GM19099 (cell line): Measurements from ENCODE around the gene HOXA10.

Source experiments
- POLR2A ChIP-seq: IDR thresholded peaks from 3 replicates; pipeline ENCODE4 v1.6.1; 2011; ENCODE audit warnings: low read depth; ENCODE audit not compliant: insufficient read length; ENCODE audit errors: extremely low read depth

Gene HOXA10

DNA sequence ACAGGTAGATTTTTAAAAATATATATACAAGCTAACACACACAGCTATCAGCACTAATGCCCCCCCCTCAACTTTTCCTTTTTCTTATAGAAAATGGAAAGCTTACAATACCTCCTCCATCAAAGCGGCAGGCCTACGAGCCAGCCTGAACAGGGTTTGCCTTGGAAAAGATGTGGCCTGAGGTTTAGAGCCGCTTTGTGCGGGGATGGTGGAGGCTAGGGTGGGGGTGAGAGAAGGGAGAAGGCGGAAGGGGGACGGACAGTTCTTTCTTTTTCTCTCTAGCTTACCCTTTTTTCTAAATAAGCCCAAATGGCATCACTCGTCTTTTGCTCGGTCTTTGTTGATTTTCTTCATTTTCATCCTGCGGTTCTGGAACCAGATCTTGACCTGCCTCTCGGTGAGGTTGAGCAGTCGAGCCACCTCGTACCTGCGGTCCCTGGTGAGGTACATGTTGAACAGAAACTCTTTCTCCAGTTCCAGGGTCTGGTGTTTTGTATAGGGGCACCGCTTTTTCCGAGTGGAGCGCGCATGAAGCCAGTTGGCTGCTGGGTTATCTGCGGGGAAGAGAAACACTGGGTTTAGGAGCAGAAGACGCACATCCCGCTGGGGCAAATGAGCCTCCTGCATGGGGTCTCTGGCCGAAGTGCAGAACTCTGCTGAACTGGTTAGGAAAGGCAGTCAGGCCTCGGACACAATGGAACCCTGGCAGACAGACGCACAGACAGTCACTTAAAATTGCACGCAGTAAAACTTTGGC, 10.7 kb downstream of the HOXA10 start:
- TF ChIP-seq POLR2A = no peak

DNA sequence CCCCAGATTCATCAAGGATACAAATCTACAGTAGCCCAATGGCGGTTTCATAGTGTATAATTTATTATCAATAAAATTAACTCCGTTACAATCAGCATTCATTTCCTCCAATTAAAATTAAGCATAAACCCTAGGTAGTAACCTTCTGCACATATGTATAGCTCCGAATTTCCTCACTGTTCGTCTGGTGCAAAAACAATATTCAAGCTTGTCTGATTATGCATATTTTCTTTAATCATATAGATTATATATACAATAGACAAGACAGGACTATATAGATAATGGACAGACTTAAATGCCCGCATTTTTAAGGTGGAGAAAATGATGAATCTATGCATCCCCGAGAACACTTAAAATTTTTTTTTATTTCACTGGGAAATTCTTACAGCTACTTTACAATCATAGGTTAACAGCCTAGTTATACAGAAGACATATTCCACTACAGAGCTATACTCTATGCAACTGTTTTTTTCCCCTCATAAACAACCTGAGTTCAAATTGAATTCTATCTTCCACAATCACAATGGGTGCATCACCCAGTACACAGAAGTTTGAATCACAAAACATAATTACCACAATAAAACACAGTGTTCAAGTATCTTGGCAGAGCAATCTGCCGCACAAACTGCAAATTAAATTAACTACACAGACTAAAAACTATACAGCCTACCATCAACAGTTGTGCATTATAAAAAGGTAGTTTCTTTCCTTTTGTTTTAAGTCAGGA, 11.4 kb downstream of the HOXA10 start:
- TF ChIP-seq POLR2A = no peak

DNA sequence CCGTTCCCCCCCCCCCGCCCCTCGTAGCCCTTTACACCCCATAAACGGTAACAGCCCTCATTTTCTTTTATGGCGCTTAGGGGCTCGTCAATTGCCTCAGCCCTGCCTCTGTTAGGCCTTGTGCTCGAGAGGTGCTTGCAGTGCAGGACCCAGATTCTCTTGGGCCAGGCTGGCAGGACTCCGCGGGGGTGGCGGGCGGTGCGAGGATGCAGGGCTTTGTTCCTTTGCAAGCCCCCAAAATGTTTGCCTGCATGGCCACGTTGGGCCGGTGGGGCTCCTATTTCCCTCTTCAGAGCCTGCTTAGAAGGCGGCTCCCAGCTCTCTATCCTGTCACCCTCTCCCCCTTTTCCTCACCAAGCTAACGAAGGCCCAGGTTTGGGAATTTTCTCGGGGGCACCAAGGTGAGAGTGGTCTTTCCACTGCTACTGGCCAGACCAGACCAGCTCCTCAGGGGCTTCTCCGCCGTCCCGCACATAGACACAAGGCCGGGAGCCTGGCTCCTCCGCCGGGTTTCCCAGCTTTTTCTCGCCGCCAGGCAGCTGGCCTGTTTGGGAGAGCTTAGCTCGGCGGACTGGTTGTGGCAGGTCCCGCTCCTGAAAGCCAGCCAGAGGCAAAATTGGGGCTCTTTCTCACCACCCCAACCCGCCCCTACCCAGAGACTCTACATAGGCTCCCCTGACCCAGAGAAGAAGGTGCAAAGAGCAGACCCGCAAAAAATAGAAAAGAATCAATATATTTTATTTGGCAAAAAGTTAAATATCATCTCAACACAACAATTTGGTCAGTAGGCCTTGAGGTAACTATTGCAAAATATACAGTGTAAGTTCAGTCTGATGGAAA, 12.2 kb downstream of the HOXA10 start:
- TF ChIP-seq POLR2A = no peak

DNA sequence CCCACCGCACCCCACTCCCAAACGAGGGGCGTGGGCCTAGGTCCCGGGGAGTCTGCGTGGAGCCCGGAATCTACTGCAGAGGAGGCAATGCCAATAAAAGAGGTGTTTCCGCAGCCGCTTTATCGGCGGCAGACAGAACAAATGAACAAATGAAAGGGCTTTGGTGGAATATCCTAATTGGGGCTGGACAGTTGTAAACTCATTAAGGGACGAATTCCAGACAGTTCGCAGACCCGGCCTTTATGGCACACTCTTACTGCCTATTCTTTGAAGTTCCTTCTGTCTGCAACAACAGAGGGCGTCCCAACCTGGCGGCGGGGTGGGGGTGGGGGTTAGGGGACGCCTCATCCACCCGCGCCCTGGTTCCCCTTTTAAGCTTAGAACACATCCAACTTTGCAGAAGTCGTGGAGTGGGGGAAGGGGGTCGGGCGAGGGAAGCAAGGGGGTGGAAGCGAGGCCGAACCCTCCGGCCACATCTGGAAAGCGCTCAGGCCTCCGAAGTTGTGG, 12.9 kb downstream of the HOXA10 start:
- TF ChIP-seq POLR2A = no peak

DNA sequence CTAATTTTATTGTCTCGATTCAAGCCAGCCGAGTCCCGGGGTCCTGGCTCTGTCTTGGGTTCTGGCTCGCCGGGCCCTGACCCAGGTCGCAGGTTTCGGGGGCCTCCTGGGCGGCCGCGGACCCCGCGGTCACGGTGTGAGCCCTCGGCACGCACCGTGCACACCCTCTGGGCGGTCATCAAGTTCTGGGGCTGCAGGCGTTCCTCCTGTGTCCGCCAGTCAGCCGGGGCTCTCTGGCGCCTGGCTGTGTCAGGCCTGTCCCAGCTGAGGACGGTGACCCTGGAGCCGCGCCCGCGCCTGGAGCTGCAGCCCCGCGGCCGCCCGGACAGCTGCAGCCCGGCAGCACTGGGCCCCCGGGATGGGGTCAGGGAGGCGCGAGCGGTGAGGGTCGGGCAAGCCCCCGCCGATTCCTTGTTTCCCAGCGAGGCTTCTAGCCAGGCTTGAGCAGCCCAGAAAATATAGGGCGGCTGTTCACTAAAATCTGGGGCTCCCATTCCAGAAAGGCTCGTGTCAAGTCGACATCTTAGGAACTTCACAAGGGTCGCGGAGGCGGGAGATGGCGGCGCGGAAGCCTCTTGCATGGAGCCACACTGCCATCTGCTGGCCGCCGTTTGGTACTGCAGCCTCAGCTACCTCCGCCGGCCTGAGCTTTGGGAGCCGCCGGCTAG, 13.4 kb downstream of the HOXA10 start:
- TF ChIP-seq POLR2A = no peak

DNA sequence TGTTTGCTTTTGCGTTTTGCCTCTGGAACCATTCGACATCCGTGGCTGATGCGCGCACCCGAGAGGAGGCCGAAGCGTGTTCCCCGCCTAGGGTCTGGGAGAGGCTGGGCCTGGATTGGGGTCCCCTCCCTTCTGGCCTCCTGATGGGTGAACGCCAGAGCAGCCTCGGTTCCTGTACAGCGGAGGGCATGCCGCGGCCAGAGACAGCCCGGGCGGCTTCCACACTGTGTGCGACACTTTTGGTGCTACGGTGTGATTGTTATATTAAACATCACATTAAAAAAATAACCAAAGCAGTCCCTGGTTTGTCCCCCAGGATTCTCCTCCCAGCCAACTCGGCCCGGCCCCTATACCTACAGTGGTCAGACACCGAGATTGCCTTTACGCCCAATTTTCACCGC, 14.0 kb downstream of the HOXA10 start:
- no peak for TF ChIP-seq POLR2A

DNA sequence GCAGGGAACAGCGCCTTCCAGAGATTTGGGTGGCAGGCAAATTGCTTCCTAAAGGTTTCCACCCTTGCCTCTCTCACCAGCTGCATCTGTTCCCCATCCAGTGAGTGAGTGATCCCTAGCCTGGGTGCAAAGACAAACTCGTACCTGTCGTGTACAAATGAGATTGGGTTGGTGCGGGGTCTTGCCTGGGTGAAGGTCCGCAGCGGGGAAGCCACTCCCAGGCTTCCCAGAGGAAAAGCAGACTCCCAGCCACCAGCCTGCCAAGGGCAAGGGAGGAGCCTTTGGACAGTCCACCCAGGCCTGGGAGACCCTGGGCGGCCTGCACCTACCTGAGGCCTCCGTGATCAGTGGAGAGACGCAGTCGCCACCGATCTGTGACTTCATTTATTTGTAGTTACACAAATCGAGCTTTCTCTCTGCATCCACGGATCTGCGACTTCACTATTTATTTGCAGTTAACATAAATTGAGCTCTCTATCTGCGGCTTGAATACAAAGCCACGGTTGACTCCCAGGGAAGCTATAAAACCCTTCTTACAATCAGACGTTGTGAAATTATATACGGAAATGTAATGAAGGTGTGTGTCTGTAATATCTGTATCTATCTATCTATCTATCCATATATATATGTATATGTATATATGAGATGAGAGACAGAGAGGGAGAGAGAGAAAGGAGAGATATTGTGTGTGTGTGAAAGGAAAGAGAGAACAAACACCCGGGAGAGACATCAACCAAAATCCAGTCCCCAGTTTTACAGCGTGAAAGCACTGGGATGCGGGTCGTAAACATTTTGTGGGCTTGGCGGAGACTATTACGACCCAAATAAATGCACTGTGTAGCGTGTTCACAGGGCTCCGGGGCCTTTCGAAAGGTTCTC, 14.6 kb downstream of the HOXA10 start:
- TF ChIP-seq POLR2A = no peak

DNA sequence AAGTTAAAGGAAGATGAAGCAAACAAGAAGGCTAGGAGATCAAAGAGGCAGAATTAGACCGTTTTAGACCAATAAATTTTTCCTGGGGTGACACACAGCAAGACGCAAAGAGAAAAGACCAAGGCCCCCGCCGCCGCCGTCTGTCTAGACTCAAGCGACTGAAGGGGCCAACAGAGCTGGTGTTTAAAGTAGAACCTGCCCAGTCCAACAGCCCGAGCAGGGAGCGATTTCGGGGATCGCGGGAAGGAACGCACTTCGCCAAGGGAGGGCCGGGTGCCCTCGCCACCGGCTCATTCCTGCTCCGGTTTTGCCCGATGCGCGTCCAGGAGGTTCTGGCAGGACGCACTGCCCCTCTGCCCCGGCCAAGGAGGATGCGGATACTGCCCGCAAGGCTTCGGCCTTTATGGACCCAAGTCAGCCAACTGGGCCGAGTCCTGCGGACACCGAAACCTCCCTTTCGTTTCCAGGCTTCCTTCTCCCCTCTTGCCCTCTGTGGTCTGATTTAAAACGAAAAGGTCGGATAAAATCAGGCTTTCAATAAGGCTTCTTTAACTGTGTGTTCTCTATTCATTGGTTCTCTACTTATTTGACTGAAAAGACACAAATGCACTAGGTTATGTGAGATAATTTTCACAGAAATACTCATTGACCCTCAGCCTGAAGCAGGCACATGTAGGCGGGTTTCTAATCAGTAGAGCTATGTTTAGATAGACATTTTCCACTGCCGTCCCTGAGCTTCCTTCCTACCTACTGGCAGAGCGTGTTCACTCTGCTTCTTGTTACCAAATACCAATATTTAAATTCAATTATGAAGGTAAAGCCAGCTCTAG, 15.5 kb downstream of the HOXA10 start:
- TF ChIP-seq POLR2A = no peak

DNA sequence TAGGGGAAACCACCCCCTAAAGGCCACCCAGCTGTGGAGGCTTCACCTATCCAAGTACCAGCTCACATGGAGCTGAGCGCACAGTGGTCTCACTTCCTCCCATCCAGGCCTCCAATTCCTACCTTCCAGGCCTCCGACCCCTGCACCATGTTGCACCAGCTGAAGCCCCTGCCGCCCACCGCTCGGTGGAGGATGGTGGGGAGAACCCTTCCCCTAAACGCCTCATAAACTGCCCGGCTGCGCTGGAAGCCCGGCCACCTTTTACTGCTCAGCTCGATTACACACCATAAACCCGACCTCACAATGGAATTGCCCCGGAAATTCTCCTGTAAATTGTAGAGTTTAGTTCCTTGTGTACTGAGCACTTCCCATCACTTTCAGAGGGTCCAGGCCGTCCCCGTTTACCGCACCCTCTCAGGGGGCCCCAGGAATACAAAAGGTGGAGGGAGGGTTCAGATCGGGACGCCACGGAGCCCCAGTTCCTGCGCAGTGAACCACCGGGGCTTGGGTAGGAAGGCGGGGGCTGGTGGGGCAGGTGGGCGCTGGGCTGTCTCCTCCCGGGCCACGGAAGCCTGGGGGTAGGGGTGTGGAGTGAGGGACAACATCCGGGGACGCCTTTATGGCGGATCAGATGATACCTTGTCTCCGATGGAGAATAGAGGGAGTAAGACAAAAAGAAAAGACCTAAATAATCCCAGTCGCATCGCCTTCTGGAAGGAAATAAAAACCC, 16.3 kb downstream of the HOXA10 start:
- TF ChIP-seq POLR2A = no peak

DNA sequence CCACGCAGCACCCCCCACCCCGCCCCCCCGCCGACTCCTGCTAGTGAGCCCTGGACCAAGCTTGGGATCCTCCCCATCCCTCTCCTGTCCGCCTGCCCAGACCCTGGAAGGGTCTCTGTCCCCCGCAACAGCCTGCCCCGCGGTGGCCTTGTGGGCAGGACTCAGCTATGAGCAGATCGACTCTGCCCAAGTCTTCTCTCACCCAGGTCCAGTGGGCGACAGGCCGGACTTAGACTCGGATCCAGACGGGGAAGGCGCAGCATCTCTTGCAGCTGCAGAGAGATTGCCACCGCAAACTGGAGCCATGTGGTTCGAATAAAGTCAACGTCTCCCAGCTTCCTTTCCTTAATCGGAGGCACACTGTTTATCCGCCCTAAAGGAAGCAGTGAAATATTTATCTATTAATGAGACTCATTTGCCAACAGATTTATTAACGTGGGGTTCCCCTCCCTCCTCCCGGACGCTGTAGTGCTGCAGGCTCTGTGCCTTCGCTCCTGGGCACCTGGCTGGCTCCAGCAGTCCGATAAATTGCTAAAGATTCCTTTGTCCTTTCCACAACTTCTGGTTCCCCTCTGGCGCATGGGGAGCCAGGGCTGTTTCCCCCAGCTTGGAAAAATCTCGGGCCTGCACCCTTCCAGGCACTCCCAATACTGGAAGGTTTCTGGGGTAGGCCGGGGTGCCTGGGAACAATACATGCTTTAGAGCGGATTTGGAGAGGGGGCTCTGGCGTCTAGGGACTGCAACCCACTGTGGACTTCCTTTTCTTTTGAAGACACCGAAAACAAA, 17.0 kb downstream of the HOXA10 start:
- TF ChIP-seq POLR2A = no peak

DNA sequence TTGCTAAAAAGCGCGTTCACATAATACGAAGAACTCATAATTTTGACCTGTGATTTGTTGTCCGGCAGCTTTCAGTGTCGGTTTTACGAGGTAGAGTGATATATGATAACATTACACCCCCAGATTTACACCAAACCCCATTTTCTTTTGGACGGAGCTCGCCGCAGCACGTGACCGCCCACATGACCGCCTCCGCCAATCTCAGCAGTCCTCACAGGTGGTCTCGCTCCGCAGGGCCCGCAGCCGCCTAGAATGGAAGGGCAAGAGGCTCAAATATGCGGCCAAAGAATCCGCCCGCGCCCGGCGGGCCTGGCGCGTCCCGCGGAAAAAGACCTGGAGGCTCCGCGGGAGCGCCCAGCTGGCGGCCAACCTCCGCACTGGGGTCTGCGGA, 17.6 kb downstream of the HOXA10 start, which contains the start of gene HOXA7:
Gene HOXA7, minus strand, starts transcription at position 168 of the 391 bp plus-strand sequence. Its CDS starts 130 bp downstream, at position 38.
- TF ChIP-seq POLR2A = no peak
